SK-N-SH treated with all-trans-retinoic acid at 6 μM for 48 hours (cell line): ENCODE measurements around the gene CAB39L.

Experiments
- ATAC-seq: fragments of 200-7000 bp; cut with Tn5 transposase; 3 replicates; pipeline ENCODE4 v1.9.1; 2020; ENCODE audit warnings: mild to moderate bottlenecking, moderate library complexity
- BACH2 ChIP-seq: fragments of 250-450 bp; sonication (Bioruptor Pico); IDR thresholded peaks from 2 replicates; pipeline ENCODE4 v1.9.0; 2021; ENCODE audit warnings: mild to moderate bottlenecking, borderline replicate concordance
- CSDC2 ChIP-seq: fragments of 250-450 bp; sonication (Bioruptor Pico); IDR thresholded peaks from 2 replicates; pipeline ENCODE4 v1.5.0; 2020; ENCODE audit warnings: mild to moderate bottlenecking, moderate library complexity
- ESRRG ChIP-seq: fragments of 250-450 bp; sonication (Bioruptor Pico); IDR thresholded peaks from 2 replicates; pipeline ENCODE4 v1.6.1; 2021; ENCODE audit warnings: mild to moderate bottlenecking
- ISL1 ChIP-seq: fragments of 250-450 bp; sonication (Bioruptor Pico); IDR thresholded peaks from 2 replicates; pipeline ENCODE4 v2.1.2; 2022; ENCODE audit warnings: mild to moderate bottlenecking, moderate library complexity
- OSR1 ChIP-seq: fragments of 250-450 bp; sonication (Bioruptor Pico); IDR thresholded peaks from 2 replicates; pipeline ENCODE4 v1.8.0; 2022; ENCODE audit warnings: moderate library complexity, mild to moderate bottlenecking, inconsistent platforms
- PPARA ChIP-seq: fragments of 250-450 bp; sonication (Bioruptor Pico); IDR thresholded peaks from 2 replicates; pipeline ENCODE4 v1.5.0; 2020; ENCODE audit warnings: mild to moderate bottlenecking, borderline replicate concordance
- SNAI2 ChIP-seq: fragments of 250-450 bp; sonication (Bioruptor Pico); IDR thresholded peaks from 2 replicates; pipeline ENCODE4 v1.5.0; 2020; ENCODE audit warnings: mild to moderate bottlenecking, moderate library complexity
- TCF4 ChIP-seq: fragments of 250-450 bp; sonication (Bioruptor Pico); IDR thresholded peaks from 2 replicates; pipeline ENCODE4 v1.8.0; 2021; ENCODE audit warnings: mild to moderate bottlenecking, moderate library complexity, borderline replicate concordance
- TOX ChIP-seq: fragments of 250-450 bp; sonication (Bioruptor Pico); IDR thresholded peaks from 2 replicates; pipeline ENCODE4 v1.8.0; 2021; ENCODE audit warnings: mild to moderate bottlenecking, moderate library complexity, borderline replicate concordance
- ZC3H10 ChIP-seq: fragments of 250-450 bp; sonication (Bioruptor Pico); IDR thresholded peaks from 2 replicates; pipeline ENCODE4 v1.5.1; 2021; ENCODE audit warnings: mild to moderate bottlenecking, moderate library complexity
- ZFP3 ChIP-seq: fragments of 250-450 bp; sonication (Bioruptor Pico); IDR thresholded peaks from 2 replicates; pipeline ENCODE4 v1.5.0; 2020; ENCODE audit warnings: mild to moderate bottlenecking, moderate library complexity
- ZFP30 ChIP-seq: fragments of 450-650 bp; formaldehyde crosslinking; IDR thresholded peaks from 2 replicates; pipeline ENCODE4 v1.5.0; 2022; ENCODE audit warnings: mild to moderate bottlenecking, moderate library complexity
- ZNF565 ChIP-seq: fragments of 450-650 bp; formaldehyde crosslinking; conservative IDR thresholded peaks from 2 replicates; pipeline ENCODE4 v1.5.0; 2020; ENCODE audit warnings: low read depth, mild to moderate bottlenecking, moderate library complexity
- ZNF70 ChIP-seq: fragments of 450-650 bp; formaldehyde crosslinking; IDR thresholded peaks from 2 replicates; pipeline ENCODE4 v1.5.0; 2020; ENCODE audit warnings: mild to moderate bottlenecking, moderate library complexity
- ZNF8 ChIP-seq: fragments of 450-650 bp; formaldehyde crosslinking; IDR thresholded peaks from 2 replicates; pipeline ENCODE4 v1.5.0; 2020; ENCODE audit warnings: mild to moderate bottlenecking, moderate library complexity
- TF ChIP-seq, protein P1 (sequence below): fragments of 250-450 bp; sonication (Bioruptor Pico); IDR thresholded peaks from 2 replicates; pipeline ENCODE4 v1.5.0; 2020; ENCODE audit warnings: mild to moderate bottlenecking, moderate library complexity
- TF ChIP-seq, protein P2 (sequence below): fragments of 250-450 bp; sonication (Bioruptor Pico); IDR thresholded peaks from 2 replicates; pipeline ENCODE4 v1.5.1; 2020; ENCODE audit warnings: low read depth, mild to moderate bottlenecking, moderate library complexity
- TF ChIP-seq, protein P3 (sequence below): fragments of 250-450 bp; sonication (Bioruptor Pico); IDR thresholded peaks from 2 replicates; pipeline ENCODE4 v1.8.0; 2020; ENCODE audit warnings: mild to moderate bottlenecking, moderate library complexity, borderline replicate concordance
- TF ChIP-seq, protein P4 (sequence below): fragments of 250-450 bp; sonication (Bioruptor Pico); IDR thresholded peaks from 2 replicates; pipeline ENCODE4 v1.8.0; 2021; ENCODE audit warnings: low read depth, mild to moderate bottlenecking, moderate library complexity, borderline replicate concordance
- TF ChIP-seq, protein P5 (sequence below): fragments of 250-450 bp; sonication (Bioruptor Pico); IDR thresholded peaks from 2 replicates; pipeline ENCODE4 v1.5.1; 2021; ENCODE audit warnings: mild to moderate bottlenecking, moderate library complexity

CAB39L gene

DNA sequence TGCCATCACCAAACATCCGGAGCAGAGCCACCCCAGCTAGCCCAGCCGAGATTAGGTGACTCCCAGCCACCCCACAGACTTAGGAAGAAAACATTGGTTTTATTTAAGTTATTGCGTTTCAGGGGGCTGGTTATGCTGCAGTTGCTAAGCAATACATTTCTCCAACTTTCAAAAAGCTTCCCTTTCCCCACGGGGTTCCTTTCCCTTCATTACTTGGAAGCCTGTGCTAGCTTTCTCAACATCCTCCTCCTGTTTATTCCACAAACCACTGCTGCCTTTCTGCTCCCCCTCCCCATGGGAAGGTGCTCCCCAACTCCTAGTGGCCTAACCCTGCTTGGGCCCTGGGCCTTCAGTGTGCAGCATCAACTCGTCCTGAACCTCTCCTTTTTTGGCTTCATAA, 143.6 kb downstream of the CAB39L start (continued):
- TF ChIP-seq, protein P1, sequence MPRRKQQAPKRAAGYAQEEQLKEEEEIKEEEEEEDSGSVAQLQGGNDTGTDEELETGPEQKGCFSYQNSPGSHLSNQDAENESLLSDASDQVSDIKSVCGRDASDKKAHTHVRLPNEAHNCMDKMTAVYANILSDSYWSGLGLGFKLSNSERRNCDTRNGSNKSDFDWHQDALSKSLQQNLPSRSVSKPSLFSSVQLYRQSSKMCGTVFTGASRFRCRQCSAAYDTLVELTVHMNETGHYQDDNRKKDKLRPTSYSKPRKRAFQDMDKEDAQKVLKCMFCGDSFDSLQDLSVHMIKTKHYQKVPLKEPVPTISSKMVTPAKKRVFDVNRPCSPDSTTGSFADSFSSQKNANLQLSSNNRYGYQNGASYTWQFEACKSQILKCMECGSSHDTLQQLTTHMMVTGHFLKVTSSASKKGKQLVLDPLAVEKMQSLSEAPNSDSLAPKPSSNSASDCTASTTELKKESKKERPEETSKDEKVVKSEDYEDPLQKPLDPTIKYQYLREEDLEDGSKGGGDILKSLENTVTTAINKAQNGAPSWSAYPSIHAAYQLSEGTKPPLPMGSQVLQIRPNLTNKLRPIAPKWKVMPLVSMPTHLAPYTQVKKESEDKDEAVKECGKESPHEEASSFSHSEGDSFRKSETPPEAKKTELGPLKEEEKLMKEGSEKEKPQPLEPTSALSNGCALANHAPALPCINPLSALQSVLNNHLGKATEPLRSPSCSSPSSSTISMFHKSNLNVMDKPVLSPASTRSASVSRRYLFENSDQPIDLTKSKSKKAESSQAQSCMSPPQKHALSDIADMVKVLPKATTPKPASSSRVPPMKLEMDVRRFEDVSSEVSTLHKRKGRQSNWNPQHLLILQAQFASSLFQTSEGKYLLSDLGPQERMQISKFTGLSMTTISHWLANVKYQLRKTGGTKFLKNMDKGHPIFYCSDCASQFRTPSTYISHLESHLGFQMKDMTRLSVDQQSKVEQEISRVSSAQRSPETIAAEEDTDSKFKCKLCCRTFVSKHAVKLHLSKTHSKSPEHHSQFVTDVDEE (CRISPR knock-in tag): no peak
- TF ChIP-seq, all 23 proteins: peak for 0

DNA sequence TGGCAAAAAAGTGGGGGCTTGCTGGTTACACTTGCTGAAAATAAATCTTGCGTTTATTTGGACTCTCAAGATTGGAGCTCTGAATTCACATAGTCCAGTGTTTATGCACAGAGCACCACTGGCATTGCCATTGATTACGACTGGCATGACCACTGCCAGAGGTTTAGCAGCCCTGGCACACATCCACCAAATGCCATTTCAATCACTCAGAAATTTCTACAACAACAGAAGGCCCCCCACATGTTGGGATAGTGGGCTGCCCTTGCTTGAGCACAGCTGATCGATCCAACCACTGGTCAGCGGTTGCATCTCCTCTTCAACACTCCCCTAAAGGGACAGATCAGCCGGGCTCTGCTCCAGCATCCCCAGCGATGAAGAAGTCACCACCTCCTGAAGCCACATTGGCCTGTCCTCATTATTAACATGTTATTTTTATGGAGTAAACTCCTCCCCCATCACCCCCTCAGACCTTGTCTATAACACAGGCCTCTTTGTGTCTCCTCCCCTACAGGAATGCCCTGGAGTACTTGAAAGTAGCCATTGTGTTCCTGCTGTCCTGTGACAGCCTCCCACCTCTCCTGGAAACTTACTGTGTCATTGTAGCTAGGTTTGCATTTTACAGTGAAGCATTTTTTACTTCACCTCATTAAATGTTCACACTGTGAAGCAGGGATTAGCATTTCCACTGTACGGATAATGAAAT, 144.8 kb downstream of the CAB39L start:
- ATAC-seq: no peak

DNA sequence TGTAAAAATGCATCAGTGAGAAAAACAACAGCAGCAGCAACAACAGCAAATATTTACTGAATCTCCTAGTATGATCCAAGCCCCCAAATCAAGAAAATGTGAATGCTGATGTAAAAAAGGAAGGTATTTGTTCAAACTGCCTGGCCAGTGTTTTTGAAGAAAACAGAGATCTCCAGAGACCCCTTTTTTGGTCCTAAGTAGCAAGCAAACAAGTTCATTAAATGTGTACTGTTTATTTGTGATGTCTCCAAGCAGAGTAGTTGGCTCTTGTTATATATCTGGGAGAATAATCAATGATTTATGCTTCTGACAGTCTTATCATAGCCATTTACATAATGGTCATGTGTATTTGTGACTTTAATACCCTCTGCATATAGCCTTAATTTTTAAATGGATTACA, 145.4 kb downstream of the CAB39L start:
- TF ChIP-seq ESRRG: no peak
- TF ChIP-seq OSR1 (CRISPR knock-in tag): no peak
- TF ChIP-seq ZFP30: no peak
- TF ChIP-seq, protein P2, sequence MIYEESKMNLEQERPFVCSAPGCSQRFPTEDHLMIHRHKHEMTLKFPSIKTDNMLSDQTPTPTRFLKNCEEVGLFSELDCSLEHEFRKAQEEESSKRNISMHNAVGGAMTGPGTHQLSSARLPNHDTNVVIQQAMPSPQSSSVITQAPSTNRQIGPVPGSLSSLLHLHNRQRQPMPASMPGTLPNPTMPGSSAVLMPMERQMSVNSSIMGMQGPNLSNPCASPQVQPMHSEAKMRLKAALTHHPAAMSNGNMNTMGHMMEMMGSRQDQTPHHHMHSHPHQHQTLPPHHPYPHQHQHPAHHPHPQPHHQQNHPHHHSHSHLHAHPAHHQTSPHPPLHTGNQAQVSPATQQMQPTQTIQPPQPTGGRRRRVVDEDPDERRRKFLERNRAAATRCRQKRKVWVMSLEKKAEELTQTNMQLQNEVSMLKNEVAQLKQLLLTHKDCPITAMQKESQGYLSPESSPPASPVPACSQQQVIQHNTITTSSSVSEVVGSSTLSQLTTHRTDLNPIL (CRISPR knock-in tag): no peak
- TF ChIP-seq PPARA: no peak
- no peak for TF ChIP-seq BACH2
- no peak for TF ChIP-seq ISL1 (CRISPR knock-in tag)
- TF ChIP-seq TCF4 (CRISPR knock-in tag): no peak
- TF ChIP-seq ZNF565 (CRISPR knock-in tag): no peak
- TF ChIP-seq CSDC2 (CRISPR knock-in tag): no peak
- TF ChIP-seq, protein P3, sequence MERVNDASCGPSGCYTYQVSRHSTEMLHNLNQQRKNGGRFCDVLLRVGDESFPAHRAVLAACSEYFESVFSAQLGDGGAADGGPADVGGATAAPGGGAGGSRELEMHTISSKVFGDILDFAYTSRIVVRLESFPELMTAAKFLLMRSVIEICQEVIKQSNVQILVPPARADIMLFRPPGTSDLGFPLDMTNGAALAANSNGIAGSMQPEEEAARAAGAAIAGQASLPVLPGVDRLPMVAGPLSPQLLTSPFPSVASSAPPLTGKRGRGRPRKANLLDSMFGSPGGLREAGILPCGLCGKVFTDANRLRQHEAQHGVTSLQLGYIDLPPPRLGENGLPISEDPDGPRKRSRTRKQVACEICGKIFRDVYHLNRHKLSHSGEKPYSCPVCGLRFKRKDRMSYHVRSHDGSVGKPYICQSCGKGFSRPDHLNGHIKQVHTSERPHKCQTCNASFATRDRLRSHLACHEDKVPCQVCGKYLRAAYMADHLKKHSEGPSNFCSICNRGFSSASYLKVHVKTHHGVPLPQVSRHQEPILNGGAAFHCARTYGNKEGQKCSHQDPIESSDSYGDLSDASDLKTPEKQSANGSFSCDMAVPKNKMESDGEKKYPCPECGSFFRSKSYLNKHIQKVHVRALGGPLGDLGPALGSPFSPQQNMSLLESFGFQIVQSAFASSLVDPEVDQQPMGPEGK (CRISPR knock-in tag): no peak
- TF ChIP-seq SNAI2: no peak
- no peak for TF ChIP-seq ZFP3
- no peak for TF ChIP-seq ZNF8
- TF ChIP-seq, protein P4, sequence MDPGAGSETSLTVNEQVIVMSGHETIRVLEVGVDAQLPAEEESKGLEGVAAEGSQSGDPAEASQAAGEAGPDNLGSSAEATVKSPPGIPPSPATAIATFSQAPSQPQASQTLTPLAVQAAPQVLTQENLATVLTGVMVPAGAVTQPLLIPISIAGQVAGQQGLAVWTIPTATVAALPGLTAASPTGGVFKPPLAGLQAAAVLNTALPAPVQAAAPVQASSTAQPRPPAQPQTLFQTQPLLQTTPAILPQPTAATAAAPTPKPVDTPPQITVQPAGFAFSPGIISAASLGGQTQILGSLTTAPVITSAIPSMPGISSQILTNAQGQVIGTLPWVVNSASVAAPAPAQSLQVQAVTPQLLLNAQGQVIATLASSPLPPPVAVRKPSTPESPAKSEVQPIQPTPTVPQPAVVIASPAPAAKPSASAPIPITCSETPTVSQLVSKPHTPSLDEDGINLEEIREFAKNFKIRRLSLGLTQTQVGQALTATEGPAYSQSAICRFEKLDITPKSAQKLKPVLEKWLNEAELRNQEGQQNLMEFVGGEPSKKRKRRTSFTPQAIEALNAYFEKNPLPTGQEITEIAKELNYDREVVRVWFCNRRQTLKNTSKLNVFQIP: no peak
- TF ChIP-seq, protein P5, sequence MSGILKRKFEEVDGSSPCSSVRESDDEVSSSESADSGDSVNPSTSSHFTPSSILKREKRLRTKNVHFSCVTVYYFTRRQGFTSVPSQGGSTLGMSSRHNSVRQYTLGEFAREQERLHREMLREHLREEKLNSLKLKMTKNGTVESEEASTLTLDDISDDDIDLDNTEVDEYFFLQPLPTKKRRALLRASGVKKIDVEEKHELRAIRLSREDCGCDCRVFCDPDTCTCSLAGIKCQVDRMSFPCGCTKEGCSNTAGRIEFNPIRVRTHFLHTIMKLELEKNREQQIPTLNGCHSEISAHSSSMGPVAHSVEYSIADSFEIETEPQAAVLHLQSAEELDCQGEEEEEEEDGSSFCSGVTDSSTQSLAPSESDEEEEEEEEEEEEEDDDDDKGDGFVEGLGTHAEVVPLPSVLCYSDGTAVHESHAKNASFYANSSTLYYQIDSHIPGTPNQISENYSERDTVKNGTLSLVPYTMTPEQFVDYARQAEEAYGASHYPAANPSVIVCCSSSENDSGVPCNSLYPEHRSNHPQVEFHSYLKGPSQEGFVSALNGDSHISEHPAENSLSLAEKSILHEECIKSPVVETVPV (CRISPR knock-in tag): no peak
- no peak for ATAC-seq

More for the DNA sequence above, 144.8 kb downstream of the CAB39L start:
- TF ChIP-seq BACH2: no peak
- TF ChIP-seq PPARA: no peak
- TF ChIP-seq, protein P1 (CRISPR knock-in tag): no peak
- TF ChIP-seq, protein P5 (CRISPR knock-in tag): no peak
- TF ChIP-seq TOX: no peak
- TF ChIP-seq ZNF70: no peak
- no peak for TF ChIP-seq OSR1 (CRISPR knock-in tag)
- no peak for TF ChIP-seq ZC3H10 (CRISPR knock-in tag)
- no peak for TF ChIP-seq ZFP30
